PC-3 (cell line): ENCODE results near the gene GTPBP2.

ENCODE experiments used
- EZH2 ChIP-seq: fragments of 300-600 bp; sonication (generic); IDR thresholded peaks from one replicate; pipeline ENCODE4 v1.6.1; 2017; ENCODE audit warnings: antibody characterized with exemption, mild to moderate bottlenecking, low read length; ENCODE audit not compliant: unreplicated experiment
- TF ChIP-seq, protein P1 (sequence below): fragments of 300-600 bp; sonication (generic); conservative IDR thresholded peaks from 2 replicates; pipeline ENCODE4 v1.5.1; 2017; ENCODE audit warnings: antibody characterized with exemption, low read depth, mild to moderate bottlenecking, low read length

DNA sequence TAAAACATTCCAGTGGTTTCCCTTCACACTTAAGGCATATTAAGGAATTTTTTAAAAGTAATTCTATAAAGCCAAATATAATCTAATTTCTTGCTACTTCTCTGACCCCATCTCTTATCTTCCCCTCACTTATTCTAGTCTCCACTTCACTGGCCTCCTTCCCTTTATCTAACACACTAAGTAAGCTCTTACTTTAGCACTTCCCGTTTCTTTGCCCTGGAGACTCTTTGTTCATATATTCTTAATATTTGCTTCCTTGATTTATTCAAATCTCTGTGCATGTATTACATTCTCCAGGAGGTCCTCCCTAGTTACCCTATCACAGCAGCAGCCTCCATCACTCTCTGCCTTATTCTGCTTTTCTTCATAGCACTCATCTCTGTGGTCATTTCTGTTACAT, 20.3 kb downstream of the GTPBP2 start:
- no peak for TF ChIP-seq EZH2
- TF ChIP-seq, protein P1, sequence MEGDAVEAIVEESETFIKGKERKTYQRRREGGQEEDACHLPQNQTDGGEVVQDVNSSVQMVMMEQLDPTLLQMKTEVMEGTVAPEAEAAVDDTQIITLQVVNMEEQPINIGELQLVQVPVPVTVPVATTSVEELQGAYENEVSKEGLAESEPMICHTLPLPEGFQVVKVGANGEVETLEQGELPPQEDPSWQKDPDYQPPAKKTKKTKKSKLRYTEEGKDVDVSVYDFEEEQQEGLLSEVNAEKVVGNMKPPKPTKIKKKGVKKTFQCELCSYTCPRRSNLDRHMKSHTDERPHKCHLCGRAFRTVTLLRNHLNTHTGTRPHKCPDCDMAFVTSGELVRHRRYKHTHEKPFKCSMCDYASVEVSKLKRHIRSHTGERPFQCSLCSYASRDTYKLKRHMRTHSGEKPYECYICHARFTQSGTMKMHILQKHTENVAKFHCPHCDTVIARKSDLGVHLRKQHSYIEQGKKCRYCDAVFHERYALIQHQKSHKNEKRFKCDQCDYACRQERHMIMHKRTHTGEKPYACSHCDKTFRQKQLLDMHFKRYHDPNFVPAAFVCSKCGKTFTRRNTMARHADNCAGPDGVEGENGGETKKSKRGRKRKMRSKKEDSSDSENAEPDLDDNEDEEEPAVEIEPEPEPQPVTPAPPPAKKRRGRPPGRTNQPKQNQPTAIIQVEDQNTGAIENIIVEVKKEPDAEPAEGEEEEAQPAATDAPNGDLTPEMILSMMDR = no peak
